Activated T-helper 17 cell treated with anti-CD3 and anti-CD28 coated beads, Interleukin-2, amount 50 U/mL, for 72 hours (primary cell): ENCODE data around the gene CCDC82. TPM values are rescaled to one million over a fixed set of nuclear protein-coding genes. Genes with fewer than 3 reads are reported as not detected.

ENCODE experiments used
- total RNA-seq, 2 donors: library from RNA; stranded (reverse); gene quantifications; one replicate each; pipeline ENCODE4 v1.2.3, GENCODE V29; 2022

The CCDC82 gene
- total RNA-seq, 2 donors from 2014 or later: 25.1 to 29.0 TPM

Other genes with a start within 250 kb of the CCDC82 start
- 10 to 100 TPM; 11.2 to 17.4 TPM for gene MAML2, start 46.7 kb downstream of the CCDC82 start, total RNA-seq
- 10 to 100 TPM in 1 of 2 donors, 1 to 10 TPM in 1; 7.3 to 12.8 TPM for gene JRKL, start 101 bp upstream of the CCDC82 start, total RNA-seq